H9 (cell line): ENCODE measurements around the gene IDUA. TPM values are rescaled to one million over a fixed set of nuclear protein-coding genes. Genes with fewer than 3 reads are reported as not detected.

ENCODE experiments used
- DNase-seq: peaks from one replicate; pipeline ENCODE4 v3.0.0-alpha.2; 2017
- H2AFZ ChIP-seq: one replicate; pipeline ENCODE4 v1.6.1; 2013; ENCODE audit warnings: mild to moderate bottlenecking, low read length, control low read depth, moderate library complexity
- H2AK5ac ChIP-seq: 2 replicates; pipeline ENCODE4 v1.6.1; 2013; ENCODE audit warnings: low read length, control low read depth, mixed read lengths; ENCODE audit not compliant: insufficient read length
- H2BK120ac ChIP-seq: one replicate; pipeline ENCODE4 v1.6.1; 2013; ENCODE audit warnings: low read depth, mild to moderate bottlenecking, low read length, control low read depth, inconsistent platforms; ENCODE audit not compliant: poor library complexity, severe bottlenecking
- H2BK12ac ChIP-seq: 2 replicates; pipeline ENCODE4 v1.6.1; 2013; ENCODE audit warnings: low read length, control low read depth, mixed read lengths, low read depth; ENCODE audit not compliant: insufficient read length
- H2BK15ac ChIP-seq: 2 replicates; pipeline ENCODE4 v1.6.1; 2013; ENCODE audit warnings: low read depth, low read length, control low read depth
- H2BK20ac ChIP-seq: one replicate; pipeline ENCODE4 v1.6.1; 2013; ENCODE audit warnings: low read depth, mild to moderate bottlenecking, low read length, control low read depth, inconsistent platforms; ENCODE audit not compliant: poor library complexity, severe bottlenecking
- H2BK5ac ChIP-seq: 2 replicates; pipeline ENCODE4 v1.6.1; 2013; ENCODE audit warnings: low read length, control low read depth, mixed read lengths; ENCODE audit not compliant: insufficient read length
- H3K14ac ChIP-seq: 2 replicates; pipeline ENCODE4 v1.6.1; 2013; ENCODE audit warnings: low read length, control low read depth; ENCODE audit not compliant: insufficient read depth
- H3K18ac ChIP-seq: 2 replicates; pipeline ENCODE4 v1.6.1; 2013; ENCODE audit warnings: low read depth, mild to moderate bottlenecking, mixed read lengths, low read length, control low read depth; ENCODE audit not compliant: insufficient read length
- H3K23ac ChIP-seq: 2 replicates; pipeline ENCODE4 v1.6.1; 2013; ENCODE audit warnings: low read length, control low read depth, mixed read lengths, low read depth; ENCODE audit not compliant: insufficient read length
- H3K23me2 ChIP-seq: 2 replicates; pipeline ENCODE4 v1.6.1; 2013; ENCODE audit warnings: low read depth, mild to moderate bottlenecking, mixed read lengths, low read length, control low read depth; ENCODE audit not compliant: insufficient read length, poor library complexity, severe bottlenecking
- H3K27ac ChIP-seq: 2 replicates; pipeline ENCODE4 v1.5.1; 2013; ENCODE audit warnings: low read length, control low read depth, mixed read lengths, low read depth; ENCODE audit not compliant: insufficient read length
- H3K27me3 ChIP-seq: 2 replicates; pipeline ENCODE4 v1.6.1; 2013; ENCODE audit warnings: low read length, control low read depth, inconsistent platforms; ENCODE audit not compliant: insufficient read depth
- H3K4ac ChIP-seq: 2 replicates; pipeline ENCODE4 v1.6.1; 2013; ENCODE audit warnings: low read depth, mild to moderate bottlenecking, control low read depth, inconsistent platforms, low read length, moderate library complexity
- H3K4me1 ChIP-seq: 2 replicates; pipeline ENCODE4 v1.6.1; 2013; ENCODE audit warnings: low read length, control low read depth, inconsistent platforms; ENCODE audit not compliant: insufficient read depth
- H3K4me2 ChIP-seq: 2 replicates; pipeline ENCODE4 v1.6.1; 2013; ENCODE audit warnings: low read length, control low read depth, mixed read lengths; ENCODE audit not compliant: insufficient read length, insufficient read depth
- H3K56ac ChIP-seq: 2 replicates; pipeline ENCODE4 v1.6.1; 2013; ENCODE audit warnings: low read depth, mild to moderate bottlenecking, mixed read lengths, low read length, control low read depth; ENCODE audit not compliant: insufficient read length
- H3K79me1 ChIP-seq: 2 replicates; pipeline ENCODE4 v1.6.1; 2013; ENCODE audit warnings: low read depth, mild to moderate bottlenecking, moderate library complexity, low read length, control low read depth, inconsistent platforms; ENCODE audit not compliant: insufficient read depth, poor library complexity, severe bottlenecking
- H3K79me2 ChIP-seq: 2 replicates; pipeline ENCODE4 v1.6.1; 2013; ENCODE audit warnings: low read length, control low read depth, inconsistent platforms; ENCODE audit not compliant: insufficient read depth
- H3K9ac ChIP-seq: 2 replicates; pipeline ENCODE4 v1.6.1; 2013; ENCODE audit warnings: low read length, control low read depth, mixed read lengths; ENCODE audit not compliant: insufficient read length; ENCODE audit errors: extremely low read depth
- H3K9me3 ChIP-seq: one replicate; pipeline ENCODE4 v1.6.1; 2013; ENCODE audit warnings: low read depth, low read length, inconsistent platforms; ENCODE audit not compliant: control insufficient read depth
- H3T11ph ChIP-seq: one replicate; pipeline ENCODE4 v1.6.1; 2013; ENCODE audit warnings: mild to moderate bottlenecking, low read length, control low read depth, inconsistent platforms
- H4K20me1 ChIP-seq: one replicate; pipeline ENCODE4 v1.6.1; 2013; ENCODE audit not compliant: control insufficient read depth, insufficient read length, insufficient read depth
- H4K5ac ChIP-seq: 2 replicates; pipeline ENCODE4 v1.6.1; 2013; ENCODE audit warnings: low read depth, mild to moderate bottlenecking, mixed read lengths, low read length, control low read depth; ENCODE audit not compliant: insufficient read length
- H4K8ac ChIP-seq: replicated peaks from 2 replicates; pipeline ENCODE4 v1.6.1; 2013; ENCODE audit warnings: low read length, control low read depth, mixed read lengths, low read depth; ENCODE audit not compliant: insufficient read length
- H4K91ac ChIP-seq: 2 replicates; pipeline ENCODE4 v1.6.1; 2013; ENCODE audit warnings: low read depth, mild to moderate bottlenecking, moderate library complexity, mixed read lengths, low read length, control low read depth; ENCODE audit not compliant: insufficient read length
- H3K27ac Mint-ChIP-seq, 3 experiments: 2 replicates in 2 of 3; 3 replicates in 1 of 3; pipeline ENCODE4 v1.8.0; 2020 to 2021; ENCODE audit warnings: mixed read lengths in 3 of 3, mild to moderate bottlenecking in 1 of 3, moderate library complexity in 1 of 3
- H3K27me3 Mint-ChIP-seq: 2 replicates; pipeline ENCODE4 v1.8.0; 2021; ENCODE audit warnings: low read depth, mild to moderate bottlenecking, moderate library complexity, mixed read lengths
- H3K36me3 Mint-ChIP-seq, 3 experiments: 2 replicates in 2 of 3; 3 replicates in 1 of 3; pipeline ENCODE4 v1.8.0; 2020 to 2021; ENCODE audit warnings: low read depth in 3 of 3, mixed read lengths in 3 of 3; ENCODE audit not compliant: insufficient read depth in 1 of 3
- H3K4me1 Mint-ChIP-seq, 2 experiments: 2 replicates each; pipeline ENCODE4 v1.8.0; 2020; ENCODE audit warnings: mixed read lengths in 2 of 2
- H3K4me3 Mint-ChIP-seq, 2 experiments: 2 replicates in 1 of 2; 3 replicates in 1 of 2; pipeline ENCODE4 v1.8.0; 2020 to 2021; ENCODE audit warnings: mild to moderate bottlenecking in 2 of 2, mixed read lengths in 2 of 2, moderate library complexity in 1 of 2
- H3K9me3 Mint-ChIP-seq, 2 experiments: 2 replicates in 1 of 2; 3 replicates in 1 of 2; pipeline ENCODE4 v1.8.0; 2020; ENCODE audit warnings: mild to moderate bottlenecking in 2 of 2, mixed read lengths in 2 of 2, moderate library complexity in 1 of 2
- CTCF ChIP-seq: fragments of 200-600 bp; sonication (generic); conservative IDR thresholded peaks from 3 replicates; pipeline ENCODE4 v1.8.0; 2021; ENCODE audit warnings: antibody characterized with exemption, mild to moderate bottlenecking
- WGBS: extraction: QIAGEN DNeasy Blood & Tissue Kit; methylation state at CpG from one replicate; pipeline ENCODE4 v1.1.7; 2013; ENCODE audit warnings: missing lambda C conversion rate, low lambda C conversion rate, mixed read lengths; ENCODE audit not compliant: insufficient read length; ENCODE audit errors: extremely low coverage; 5-methylcytosine and 5-hydroxymethylcytosine counted together
- total RNA-seq: library from RNA; stranded (reverse); gene quantifications from 2 replicates; pipeline ENCODE4 v1.2.1, GENCODE V29; 2021

Gene IDUA
- total RNA-seq, 1 experiment from 2014 or later = 14.5 TPM

- Histone ChIP-seq H2BK15ac (no peak overlapping the region), H3K56ac (no peak overlapping the region)
These were observed 37.3 kb downstream of the IDUA start for GRCh38 chr4:1023895-1024740.

More at GRCh38 chr4:1023895-1024740, 37.3 kb downstream of the IDUA start:
- Histone ChIP-seq H3K18ac (no peak overlapping the region), H3K4me1 (no peaks in the 10 kb centered on the region; the same call in 1 of the 2 replicates), H3K14ac (no peak overlapping the region), H3K4me2 (no peak overlapping the region), H3K79me1 (no peaks in the 10 kb centered on the region), H3K23me2 (no peaks in the 10 kb centered on the region), H2AFZ (no peak overlapping the region), H4K91ac (no peak overlapping the region), H3K79me2 (no peaks in the 10 kb centered on the region), H2BK5ac (no peak overlapping the region), H2AK5ac (no peak overlapping the region), H2BK20ac (no peak overlapping the region), H4K5ac (no peak overlapping the region), H3K23ac (no peak overlapping the region), H3K9ac (no peak overlapping the region), H3K4ac (no peak overlapping the region), H3T11ph (no peak overlapping the region), H2BK12ac (no peak overlapping the region), H2BK120ac (no peak overlapping the region), H3K27ac (no peak overlapping the region), H4K20me1 (no peaks in the 10 kb centered on the region), H3K27me3 (no peaks in the 10 kb centered on the region), H4K8ac (no peak overlapping the region), H3K9me3 (no peaks in the 10 kb centered on the region)
- H3K9me3 Mint-ChIP-seq = peaks cover 0 to 2% of the 10 kb centered on the region in 2 experiments; a peak in 1 of 5 replicates
- H3K4me3 Mint-ChIP-seq = no peak overlapping the region
- peaks cover 8 to 13% (median 12%) of the 10 kb centered on the region in 3 experiments; a peak in 6 of 7 replicates for H3K36me3 Mint-ChIP-seq
- no peaks in the 10 kb centered on the region for H3K27me3 Mint-ChIP-seq
- no peak for DNase-seq
- WGBS = no CpG with 5 or more reads among the region's 83 CpGs
- no peak for TF ChIP-seq CTCF
- H3K27ac Mint-ChIP-seq = no peak overlapping the region; a peak in 1 of 7 replicates
- peaks cover 1 to 8% of the 10 kb centered on the region in 2 experiments; a peak in 3 of 4 replicates for H3K4me1 Mint-ChIP-seq
